Upper lobe of left lung (tissue), 4 donors: Measurements from ENCODE around the gene TRAF5.

Source experiments
- POLR2A ChIP-seq, 4 donors: fragments of 450-650 bp; IDR thresholded peaks; one replicate each; pipeline ENCODE4 v1.5.1; 2016 to 2017; ENCODE audit warnings: antibody characterized with exemption in 4 of 4, mild to moderate bottlenecking in 2 of 4
- TF ChIP-seq, protein P1 (sequence below), 6 experiments: fragments of 450-650 bp in 4 of 6; fragments of 200-600 bp in 2 of 6; sonication (generic) in 2 of 6; IDR thresholded peaks; one replicate each; pipeline ENCODE4 v1.5.1; 2016 to 2019; ENCODE audit warnings: antibody characterized with exemption in 6 of 6

DNA sequence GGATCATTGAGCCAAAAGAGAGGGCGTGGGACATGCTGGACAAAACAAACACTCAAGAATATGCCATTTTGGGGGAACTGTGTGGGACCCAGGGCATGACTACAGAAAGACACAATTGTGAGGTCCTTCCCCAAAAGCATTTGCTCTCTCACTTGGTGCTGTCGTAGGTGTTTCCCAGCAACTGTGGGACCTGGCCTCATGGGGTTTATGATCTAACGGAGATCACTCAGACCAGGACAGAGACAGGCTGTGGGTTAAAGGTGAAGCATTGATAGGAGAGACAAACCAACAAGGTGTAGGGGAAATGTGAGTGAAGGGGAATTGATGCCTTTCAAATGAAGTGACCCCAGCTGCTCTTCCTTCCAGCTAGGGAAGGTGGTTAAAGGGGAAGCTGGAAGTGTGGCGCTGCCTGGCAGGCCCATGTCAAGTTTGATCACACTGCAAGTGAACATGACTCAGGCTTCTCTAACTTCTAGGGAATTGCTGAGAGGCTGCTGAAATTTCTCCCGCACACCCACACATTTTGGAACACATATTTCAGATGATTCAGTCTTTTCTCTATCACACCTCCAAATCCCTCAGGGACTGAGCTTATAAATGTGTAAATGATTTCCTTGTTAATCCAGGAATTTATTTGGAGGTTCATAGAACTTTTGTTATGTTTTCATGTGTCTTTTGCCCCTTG is 30.2 kb downstream of the TRAF5 start:
- TF ChIP-seq, protein P1, sequence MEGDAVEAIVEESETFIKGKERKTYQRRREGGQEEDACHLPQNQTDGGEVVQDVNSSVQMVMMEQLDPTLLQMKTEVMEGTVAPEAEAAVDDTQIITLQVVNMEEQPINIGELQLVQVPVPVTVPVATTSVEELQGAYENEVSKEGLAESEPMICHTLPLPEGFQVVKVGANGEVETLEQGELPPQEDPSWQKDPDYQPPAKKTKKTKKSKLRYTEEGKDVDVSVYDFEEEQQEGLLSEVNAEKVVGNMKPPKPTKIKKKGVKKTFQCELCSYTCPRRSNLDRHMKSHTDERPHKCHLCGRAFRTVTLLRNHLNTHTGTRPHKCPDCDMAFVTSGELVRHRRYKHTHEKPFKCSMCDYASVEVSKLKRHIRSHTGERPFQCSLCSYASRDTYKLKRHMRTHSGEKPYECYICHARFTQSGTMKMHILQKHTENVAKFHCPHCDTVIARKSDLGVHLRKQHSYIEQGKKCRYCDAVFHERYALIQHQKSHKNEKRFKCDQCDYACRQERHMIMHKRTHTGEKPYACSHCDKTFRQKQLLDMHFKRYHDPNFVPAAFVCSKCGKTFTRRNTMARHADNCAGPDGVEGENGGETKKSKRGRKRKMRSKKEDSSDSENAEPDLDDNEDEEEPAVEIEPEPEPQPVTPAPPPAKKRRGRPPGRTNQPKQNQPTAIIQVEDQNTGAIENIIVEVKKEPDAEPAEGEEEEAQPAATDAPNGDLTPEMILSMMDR (IDR thresholded peaks at IDR 0.05) = no peak
- no peak for TF ChIP-seq POLR2A (IDR thresholded peaks at IDR 0.05)
